Measurements from ENCODE around the gene IDH3G.

- TF ChIP-seq CTCF (IDR thresholded peaks at IDR 0.05): no peak
- TF ChIP-seq POLR2A (IDR thresholded peaks at IDR 0.05): no peak
Measured at GRCh38 chrX:153736871-153737441, 57.2 kb downstream of the IDH3G start.

All from breast epithelium (tissue), 3 donors.